GM19023 (cell line): ENCODE results near the gene ZNF789.
A peak's percentile ranks its signal among the peaks of the same experiment; 100 is the strongest.
"Not testable (repeated sequence)": the region's sequence is repeated elsewhere in the genome, so short reads cannot be mapped to it uniquely, and the experiment has no call there.

Source experiments
- ATAC-seq: cut with Tn5 transposase; IDR thresholded peaks from one replicate; pipeline ENCODE4 v1.9.1; 2021; ENCODE audit warnings: mild to moderate bottlenecking, moderate library complexity; ENCODE audit not compliant: unreplicated experiment

ZNF789 gene

DNA sequence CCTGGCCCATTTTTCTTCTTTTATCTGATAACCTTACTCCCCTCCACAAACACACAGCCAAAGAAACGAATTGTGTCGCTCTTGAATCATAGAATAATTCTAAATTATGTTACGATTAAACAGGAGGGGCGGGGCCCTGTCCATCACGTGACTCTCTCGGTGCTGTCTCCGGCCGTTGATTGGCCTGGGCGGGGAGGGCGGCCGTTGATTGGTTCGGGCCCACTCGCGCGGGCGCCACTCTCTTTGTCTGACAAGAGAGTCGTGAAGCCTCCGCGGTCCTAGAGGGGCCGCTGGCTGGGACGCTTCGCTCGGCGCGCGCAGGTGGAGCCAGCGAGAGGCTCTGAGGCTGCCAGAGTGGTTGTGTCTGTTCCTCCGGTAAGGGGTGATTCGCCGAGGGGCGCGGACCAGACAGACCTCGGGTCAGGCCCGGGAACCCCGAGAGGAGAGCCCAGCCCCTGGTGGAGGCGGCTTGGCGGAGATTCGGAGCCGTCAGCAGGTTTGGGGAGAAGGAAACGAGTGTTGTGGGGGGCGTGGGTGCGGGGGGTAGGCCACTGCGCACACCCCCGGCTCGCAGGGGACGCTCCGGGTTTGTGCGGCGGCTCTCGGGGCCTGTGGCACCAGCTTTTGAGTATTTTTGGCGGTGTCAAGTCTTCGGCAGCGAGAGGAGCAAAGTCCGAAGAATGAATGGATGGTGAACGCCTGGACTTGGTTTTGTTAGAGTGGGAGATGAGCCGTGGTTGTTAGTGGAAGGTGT lies at the start of gene ZNF789:
ZNF789 (plus strand) TSS at position 330 of the 754 bp plus-strand sequence. CDS start 3,567 bp downstream, outside the sequence.
- ATAC-seq = peak; percentile 98

GRCh38 chr7:99424932-99425730 lies 47.6 kb upstream of the ZNF789 start:
- no peak for ATAC-seq

DNA sequence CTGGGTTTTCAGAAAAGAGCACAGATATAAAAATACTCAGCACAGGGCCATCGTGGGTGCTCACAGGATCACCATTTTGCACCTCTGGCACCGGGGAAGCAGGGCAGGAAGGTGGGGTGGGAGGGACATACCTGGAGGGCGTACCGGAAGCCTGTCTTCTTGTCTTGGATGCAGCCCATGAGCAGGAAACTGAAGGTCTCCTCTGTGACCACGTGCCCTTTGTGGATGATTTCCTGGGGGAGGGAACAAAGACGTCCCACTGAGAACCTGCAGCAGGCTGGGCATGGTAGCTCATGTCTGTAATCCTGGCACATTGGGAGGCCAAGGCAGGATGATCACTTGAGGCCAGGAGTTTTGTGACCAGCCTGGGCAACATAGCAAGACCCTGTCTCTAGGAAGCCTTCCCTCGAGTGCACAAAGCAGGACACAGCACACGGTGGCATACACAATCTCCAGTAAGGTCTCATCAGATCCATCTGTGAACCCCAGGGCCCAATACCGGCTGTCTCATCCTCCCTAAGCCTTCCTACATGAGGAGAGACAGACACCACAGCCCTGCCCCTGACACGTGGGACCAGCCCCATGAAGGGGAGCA lies 43.6 kb upstream of the ZNF789 start:
- ATAC-seq = no peak

DNA sequence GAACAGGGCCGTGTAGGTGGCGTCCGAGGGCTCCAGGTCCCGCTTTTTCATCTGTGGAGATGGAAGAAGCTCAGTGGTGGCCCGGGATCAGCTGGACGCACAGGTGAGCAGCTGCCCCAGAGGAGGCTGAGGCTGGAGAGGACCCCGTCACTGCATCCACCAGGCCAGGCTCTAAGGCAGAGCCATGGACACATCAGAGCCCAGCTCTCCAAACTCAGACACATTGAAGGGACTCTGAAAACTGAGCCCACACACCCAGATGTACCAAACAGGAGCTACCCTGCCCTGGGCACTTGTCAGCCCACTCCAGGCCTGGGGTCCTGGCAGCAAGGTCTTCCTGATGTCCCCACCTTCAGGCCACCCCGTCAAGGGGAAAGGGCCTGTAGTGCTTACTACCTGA lies 42.9 kb upstream of the ZNF789 start:
- no peak for ATAC-seq

- ATAC-seq = not testable (repeated sequence)
Observed at GRCh38 chr7:99431756-99432540, 40.7 kb upstream of the ZNF789 start.

DNA sequence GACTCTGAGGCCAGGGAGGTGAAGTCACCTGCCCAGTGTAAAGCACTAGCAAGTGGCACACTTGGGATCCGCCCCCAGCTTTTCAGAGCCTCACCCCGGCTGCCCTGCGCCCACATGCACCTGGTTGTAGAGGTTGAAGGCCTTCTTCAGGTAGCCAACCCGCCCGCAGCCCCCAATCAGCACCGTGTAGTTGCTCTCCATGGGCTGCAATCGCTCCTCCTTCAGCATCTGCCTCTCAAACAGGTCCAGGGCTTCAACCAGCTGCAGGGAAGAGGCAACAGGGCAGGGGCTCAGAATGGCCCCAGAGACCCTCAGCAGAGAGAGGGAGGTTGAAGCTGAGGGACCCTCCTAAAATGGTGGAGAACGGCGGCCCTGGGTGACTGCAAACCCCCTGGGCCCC lies 39.5 kb upstream of the ZNF789 start:
- ATAC-seq = no peak

GRCh38 chr7:99437946-99438572 lies 34.6 kb upstream of the ZNF789 start:
- ATAC-seq = peak; percentile 5

DNA sequence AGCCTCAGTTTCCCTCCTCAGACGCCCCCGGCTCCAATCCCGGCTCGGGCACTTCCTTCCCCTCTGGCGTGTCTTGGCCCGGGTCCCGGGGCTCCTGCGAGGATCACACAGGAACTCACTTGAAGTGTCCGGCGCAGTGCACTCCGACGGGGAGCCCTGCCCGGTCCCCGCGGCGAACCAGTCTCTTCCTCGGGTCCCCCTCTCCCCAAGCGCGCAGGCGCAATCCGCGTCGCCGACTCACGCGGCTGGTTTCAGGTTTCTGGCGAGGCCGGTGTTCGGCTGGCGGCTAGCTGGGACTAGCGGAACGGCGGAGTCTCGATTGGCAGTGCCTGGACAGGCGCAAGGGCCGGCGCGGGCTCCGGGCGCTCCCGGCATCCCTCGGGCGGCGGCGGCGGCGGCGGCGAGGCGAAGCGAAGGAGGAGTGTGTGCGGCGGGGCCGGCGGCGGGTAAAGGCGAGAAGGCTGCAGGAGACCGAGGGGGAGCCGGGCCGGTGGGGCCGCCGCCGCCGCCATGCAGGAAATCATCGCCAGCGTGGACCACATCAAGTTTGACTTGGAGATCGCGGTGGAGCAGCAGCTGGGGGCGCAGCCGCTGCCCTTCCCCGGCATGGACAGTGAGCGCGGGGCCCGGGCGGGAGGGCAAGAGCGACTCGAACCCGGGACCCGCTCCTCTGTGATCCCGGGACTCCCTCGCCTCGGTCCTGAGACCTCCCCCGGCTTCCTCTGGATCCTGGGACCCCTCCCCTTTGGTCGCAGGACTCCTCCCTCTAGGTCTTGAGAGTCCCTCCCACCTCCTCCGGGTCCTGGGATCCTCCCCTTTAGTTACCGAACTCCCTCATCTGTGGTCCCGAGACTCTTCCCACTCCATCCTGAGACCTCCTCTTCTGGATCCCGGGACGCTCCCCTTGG lies 33.9 kb upstream of the ZNF789 start, which contains the start of the genes CPSF4 and PTCD1:
CPSF4 (plus strand) TSS at position 371 of the 908 bp plus-strand sequence; CDS start at position 511, 140 bp downstream.
PTCD1 (minus strand) TSS at position 226 of the 908 bp plus-strand sequence. CDS start 3,556 bp downstream, outside the sequence.
- ATAC-seq = peak; percentile 87

- no peak for ATAC-seq
Observed at GRCh38 chr7:99440195-99440594, 32.5 kb upstream of the ZNF789 start.

DNA sequence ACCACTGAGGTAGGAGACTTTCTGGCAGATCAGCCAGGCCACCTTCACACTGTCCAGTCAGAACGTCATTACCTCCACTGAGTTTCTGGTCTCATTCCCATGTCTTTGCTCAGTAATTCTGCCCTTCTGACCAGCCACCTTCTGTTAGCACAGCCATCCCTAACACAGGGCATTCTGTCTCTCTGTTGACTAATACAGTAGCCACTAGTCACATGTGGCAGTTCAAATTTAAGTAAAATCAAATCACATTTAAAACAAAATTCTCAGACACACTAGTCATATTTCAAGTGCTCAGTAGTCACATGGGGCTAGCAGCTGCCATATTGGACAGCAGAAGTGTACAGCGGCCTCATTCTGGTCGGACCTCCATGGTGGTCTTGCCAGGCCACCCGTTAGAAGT lies 26.6 kb upstream of the ZNF789 start:
- no peak for ATAC-seq

- ATAC-seq = no peak
Observed at GRCh38 chr7:99447943-99448342, 24.7 kb upstream of the ZNF789 start.

DNA sequence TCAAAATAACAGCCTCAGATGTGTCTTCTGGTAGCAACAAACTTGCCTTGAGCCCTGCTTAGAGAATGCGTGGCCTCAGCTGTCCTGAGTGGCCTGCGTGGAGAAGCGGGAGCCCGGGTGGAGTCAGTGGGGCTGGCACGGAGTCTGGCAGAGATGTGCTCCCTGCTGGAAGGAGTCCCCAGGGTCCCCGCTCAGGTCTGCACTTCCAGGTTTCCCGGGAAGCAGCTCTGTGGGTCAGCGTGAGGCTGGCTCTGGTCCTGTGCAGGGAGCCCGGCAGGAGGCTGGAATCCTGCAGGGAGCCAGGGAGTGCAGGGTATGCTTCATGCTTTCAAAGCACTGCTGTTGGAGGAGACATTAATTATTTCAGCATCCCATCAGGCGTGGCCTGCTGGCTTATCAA lies 23.8 kb upstream of the ZNF789 start:
- no peak for ATAC-seq

GRCh38 chr7:99449326-99449725 lies 23.4 kb upstream of the ZNF789 start:
- no peak for ATAC-seq

DNA sequence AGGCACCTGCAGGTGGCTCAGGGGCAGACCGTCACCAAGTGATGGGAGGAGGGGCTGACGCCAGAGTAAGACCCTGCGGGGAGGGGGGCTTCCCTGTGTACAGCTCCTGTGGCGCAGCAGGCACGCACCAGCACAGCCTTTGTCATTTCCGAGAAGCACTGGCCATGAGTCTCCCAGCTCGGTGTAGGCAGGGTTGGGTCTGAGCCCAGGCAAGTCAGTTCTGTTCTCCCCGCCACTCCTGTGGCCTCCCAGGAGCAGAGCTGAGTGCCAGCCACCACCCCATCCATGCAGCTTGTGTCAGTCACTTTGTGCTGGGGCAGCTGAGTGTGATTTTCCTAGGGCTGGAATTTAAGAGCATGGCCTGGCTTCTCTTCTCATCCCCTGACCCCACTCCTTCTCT lies 20.8 kb upstream of the ZNF789 start:
- no peak for ATAC-seq

DNA sequence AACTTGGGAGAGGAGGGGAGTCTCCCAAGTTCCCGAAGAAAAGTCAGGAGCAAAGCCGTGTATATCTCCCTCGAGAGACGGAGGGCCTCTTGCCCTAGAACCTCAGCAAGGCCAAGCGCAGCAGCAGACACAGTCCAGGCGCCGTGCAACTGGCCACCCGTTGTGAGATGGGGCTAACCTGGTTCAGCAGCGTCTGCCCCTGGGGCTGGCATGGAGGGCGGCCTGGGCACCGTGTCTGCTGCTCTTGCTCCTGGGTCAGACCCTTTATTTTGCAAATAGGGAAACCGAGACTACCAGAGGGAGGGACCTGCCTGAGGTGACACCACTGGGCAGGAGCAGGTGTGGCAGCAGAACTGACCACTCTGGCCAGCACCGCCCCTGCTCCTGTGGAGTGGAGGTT lies 20.1 kb upstream of the ZNF789 start:
- no peak for ATAC-seq

DNA sequence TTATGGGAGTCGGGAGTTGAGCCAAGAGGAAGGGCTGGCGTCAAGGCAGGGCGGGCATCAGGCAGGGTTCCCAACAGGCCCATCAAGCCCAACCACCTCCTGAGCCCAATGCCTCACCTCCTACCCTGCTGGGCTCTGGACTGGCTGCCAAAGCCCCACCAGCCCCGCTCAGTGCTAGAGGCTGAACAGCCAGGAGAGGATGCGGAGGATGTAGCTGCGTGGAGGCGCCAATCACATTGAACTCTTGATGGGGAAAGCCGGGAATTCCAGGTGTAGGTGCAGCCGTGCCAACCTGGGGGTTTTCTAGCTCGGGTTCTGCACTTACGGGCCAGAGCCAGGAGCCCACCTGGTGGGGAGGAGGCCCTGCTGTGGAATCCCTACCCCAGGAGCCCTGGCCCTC lies 19.6 kb upstream of the ZNF789 start:
- no peak for ATAC-seq

GRCh38 chr7:99455874-99456273 lies 16.8 kb upstream of the ZNF789 start:
- ATAC-seq = no peak

DNA sequence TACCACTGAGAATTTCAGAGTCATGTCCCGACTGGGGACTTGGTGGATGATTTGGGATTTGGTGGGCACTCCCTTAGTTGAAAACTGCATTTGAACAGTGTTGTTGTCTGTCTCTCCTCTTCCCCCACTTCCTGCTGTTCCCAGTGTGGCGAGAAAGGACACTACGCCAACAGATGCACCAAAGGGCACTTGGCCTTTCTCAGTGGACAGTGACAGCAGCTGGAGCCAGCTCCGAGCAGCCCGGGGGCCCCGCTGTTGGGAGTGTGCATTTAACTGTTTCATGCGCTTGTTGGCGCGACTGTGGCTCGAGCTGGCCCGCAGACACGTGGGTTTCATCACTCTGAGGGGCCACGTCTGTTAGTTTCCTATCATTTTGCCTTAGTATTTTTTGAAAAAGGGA lies 16.4 kb upstream of the ZNF789 start:
- ATAC-seq = no peak

DNA sequence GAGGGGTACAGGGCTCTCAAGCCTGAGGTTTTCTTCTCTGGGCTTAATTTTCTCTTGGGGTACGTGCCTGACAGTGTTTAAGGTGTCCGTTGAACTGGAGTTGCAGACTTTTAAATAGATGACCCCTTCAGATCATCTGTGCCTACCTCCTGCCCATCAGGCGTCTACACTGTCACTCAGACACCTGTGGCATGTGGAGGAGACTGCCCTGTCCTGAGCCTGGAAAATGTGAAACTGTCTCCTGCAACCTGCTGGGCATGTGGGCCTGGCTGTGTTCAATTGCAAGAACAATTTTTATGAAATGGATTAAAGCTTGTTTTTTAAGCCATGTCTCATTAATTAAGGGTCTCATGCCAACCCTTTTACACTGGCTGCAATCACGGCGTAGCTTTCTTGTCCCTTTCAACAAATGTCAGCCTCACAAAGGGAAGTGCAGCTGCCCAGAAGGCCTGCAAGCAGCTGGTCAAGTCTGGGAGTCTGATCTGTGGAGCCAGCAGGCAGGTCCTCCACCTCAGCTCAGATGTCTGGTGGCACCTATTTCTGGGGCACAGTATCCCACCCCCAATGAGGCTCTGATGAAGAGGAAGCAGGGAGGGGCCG lies 15.5 kb upstream of the ZNF789 start:
- no peak for ATAC-seq
